HG02870 (cell line): ENCODE data around the gene PPEF1.

Experiments used
- ATAC-seq: cut with Tn5 transposase; IDR thresholded peaks from one replicate; pipeline ENCODE4 v1.9.1; 2021; ENCODE audit warnings: mild to moderate bottlenecking, moderate library complexity; ENCODE audit not compliant: unreplicated experiment

Gene PPEF1

GRCh38 chrX:18707426-18708049 is at the start of gene PPEF1:
Gene PPEF1, plus strand, starts transcription at chrX:18707645. Its CDS starts 136 bp downstream, at chrX:18707781.
- no peak for ATAC-seq

- ATAC-seq, result no peak
Observed at GRCh38 chrX:18661273-18661672, 46.2 kb upstream of the PPEF1 start.

- ATAC-seq, result no peak
Observed at GRCh38 chrX:18664947-18665346, 42.5 kb upstream of the PPEF1 start.

- ATAC-seq, result no peak
Observed at GRCh38 chrX:18666614-18667013, 40.8 kb upstream of the PPEF1 start.

- ATAC-seq, result no peak
Observed at GRCh38 chrX:18668071-18668835, 39.2 kb upstream of the PPEF1 start.

- no peak for ATAC-seq
Observed at GRCh38 chrX:18672008-18672407, 35.4 kb upstream of the PPEF1 start, which contains the start of gene RS1. Gene RS1, minus strand, starts transcription at chrX:18672108. Its CDS starts 40 bp downstream, at chrX:18672068.

- ATAC-seq, result peak; percentile 23
Observed at GRCh38 chrX:18674417-18674787, 33.0 kb upstream of the PPEF1 start.

- peak; percentile 69 for ATAC-seq
Observed at GRCh38 chrX:18674788-18675735, 32.4 kb upstream of the PPEF1 start.

- ATAC-seq, result no peak
Observed at GRCh38 chrX:18676050-18676449, 31.4 kb upstream of the PPEF1 start.

GRCh38 chrX:18676470-18676869 is 31.0 kb upstream of the PPEF1 start:
- ATAC-seq, result no peak

GRCh38 chrX:18677161-18677869 is 30.1 kb upstream of the PPEF1 start:
- ATAC-seq, result no peak

- no peak for ATAC-seq
Observed at GRCh38 chrX:18681996-18682395, 25.4 kb upstream of the PPEF1 start.

GRCh38 chrX:18682979-18683387 is 24.5 kb upstream of the PPEF1 start:
- no peak for ATAC-seq

- ATAC-seq, result no peak
Observed at GRCh38 chrX:18687856-18688495, 19.5 kb upstream of the PPEF1 start.

- no peak for ATAC-seq
Observed at GRCh38 chrX:18691431-18691830, 16.0 kb upstream of the PPEF1 start.

- ATAC-seq, result no peak
Observed at GRCh38 chrX:18692541-18692940, 14.9 kb upstream of the PPEF1 start.

GRCh38 chrX:18696653-18697052 is 10.8 kb upstream of the PPEF1 start:
- ATAC-seq, result no peak

- ATAC-seq, result no peak
Observed at GRCh38 chrX:18698737-18699650, 8.5 kb upstream of the PPEF1 start.
